OCI-LY7 (cell line): ENCODE results near the gene ARF3.

ENCODE experiments used
- EZH2phosphoT487 ChIP-seq: fragments of 200-600 bp; sonication (generic); IDR thresholded peaks from 2 replicates; pipeline ENCODE4 v1.6.1; 2018; ENCODE audit warnings: low read depth, borderline replicate concordance, mild to moderate bottlenecking, mixed run types, antibody characterized with exemption, low read length, moderate library complexity, mixed read lengths
- TF ChIP-seq, protein P1 (sequence below): fragments of 200-600 bp; sonication (generic); conservative IDR thresholded peaks from 2 replicates; pipeline ENCODE4 v1.5.1; 2014; ENCODE audit warnings: mild to moderate bottlenecking, antibody characterized with exemption, low read length, moderate library complexity, mixed read lengths

GRCh38 chr12:48998497-48999353 lies 41.4 kb upstream of the ARF3 start:
- TF ChIP-seq, protein P1, sequence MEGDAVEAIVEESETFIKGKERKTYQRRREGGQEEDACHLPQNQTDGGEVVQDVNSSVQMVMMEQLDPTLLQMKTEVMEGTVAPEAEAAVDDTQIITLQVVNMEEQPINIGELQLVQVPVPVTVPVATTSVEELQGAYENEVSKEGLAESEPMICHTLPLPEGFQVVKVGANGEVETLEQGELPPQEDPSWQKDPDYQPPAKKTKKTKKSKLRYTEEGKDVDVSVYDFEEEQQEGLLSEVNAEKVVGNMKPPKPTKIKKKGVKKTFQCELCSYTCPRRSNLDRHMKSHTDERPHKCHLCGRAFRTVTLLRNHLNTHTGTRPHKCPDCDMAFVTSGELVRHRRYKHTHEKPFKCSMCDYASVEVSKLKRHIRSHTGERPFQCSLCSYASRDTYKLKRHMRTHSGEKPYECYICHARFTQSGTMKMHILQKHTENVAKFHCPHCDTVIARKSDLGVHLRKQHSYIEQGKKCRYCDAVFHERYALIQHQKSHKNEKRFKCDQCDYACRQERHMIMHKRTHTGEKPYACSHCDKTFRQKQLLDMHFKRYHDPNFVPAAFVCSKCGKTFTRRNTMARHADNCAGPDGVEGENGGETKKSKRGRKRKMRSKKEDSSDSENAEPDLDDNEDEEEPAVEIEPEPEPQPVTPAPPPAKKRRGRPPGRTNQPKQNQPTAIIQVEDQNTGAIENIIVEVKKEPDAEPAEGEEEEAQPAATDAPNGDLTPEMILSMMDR, result no peak
- TF ChIP-seq EZH2phosphoT487, result peak; percentile 76; the same call in 1 of the 2 replicates
